ENCODE data around the gene PIP5K1C.
"Not testable (repeated sequence)": the region's sequence is repeated elsewhere in the genome, so short reads cannot be mapped to it uniquely, and the experiment has no call there.

Gene PIP5K1C

GRCh38 chr19:3658870-3659745, 41.2 kb downstream of the PIP5K1C start:
- no peak for DNase-seq

GRCh38 chr19:3658004-3658869, 42.0 kb downstream of the PIP5K1C start:
- DNase-seq: no peak

GRCh38 chr19:3657395-3657769, 42.9 kb downstream of the PIP5K1C start:
- no peak for DNase-seq

- DNase-seq: no peak
Observed at GRCh38 chr19:3656747-3657394, 43.4 kb downstream of the PIP5K1C start.

- no peak for DNase-seq
Observed at GRCh38 chr19:3656073-3656746, 44.1 kb downstream of the PIP5K1C start.

GRCh38 chr19:3655402-3656072, 44.7 kb downstream of the PIP5K1C start:
- DNase-seq: no peak

- DNase-seq: no peak
Observed at GRCh38 chr19:3653865-3654513, 46.3 kb downstream of the PIP5K1C start.

- no peak for DNase-seq
Observed at GRCh38 chr19:3653081-3653795, 47.0 kb downstream of the PIP5K1C start.

- no peak for DNase-seq
Observed at GRCh38 chr19:3652422-3652821, 47.8 kb downstream of the PIP5K1C start.

- DNase-seq: no peak
Observed at GRCh38 chr19:3651684-3652083, 48.6 kb downstream of the PIP5K1C start.

GRCh38 chr19:3649888-3650287, 50.4 kb downstream of the PIP5K1C start:
- no peak for DNase-seq

- no peak for DNase-seq
Observed at GRCh38 chr19:3648037-3648905, 52.0 kb downstream of the PIP5K1C start.

- not testable (repeated sequence) for DNase-seq
Observed at GRCh38 chr19:3647102-3647501, 53.2 kb downstream of the PIP5K1C start.

- DNase-seq: no peak
Observed at GRCh38 chr19:3646336-3647092, 53.8 kb downstream of the PIP5K1C start.

GRCh38 chr19:3645726-3646125, 54.5 kb downstream of the PIP5K1C start:
- DNase-seq: no peak

GRCh38 chr19:3645067-3645396, 55.2 kb downstream of the PIP5K1C start:
- no peak for DNase-seq

GRCh38 chr19:3644351-3645066, 55.8 kb downstream of the PIP5K1C start:
- no peak for DNase-seq

GRCh38 chr19:3643674-3644313, 56.5 kb downstream of the PIP5K1C start:
- DNase-seq: no peak
